K562 (cell line): ENCODE measurements around the gene KNSTRN. TPM values are rescaled to one million over a fixed set of nuclear protein-coding genes. Genes with fewer than 3 reads are reported as not detected.

Experiments
- BCLAF1 ChIP-seq, 2 experiments: fragments of 450-650 bp in 1 of 2; IDR thresholded peaks; 2 replicates each; pipeline ENCODE4 v1.6.1; 2011 to 2017; ENCODE audit warnings: low read depth in 2 of 2, antibody characterized with exemption in 1 of 2, borderline replicate concordance in 1 of 2, low read length in 1 of 2, mild to moderate bottlenecking in 1 of 2, mixed read lengths in 1 of 2; ENCODE audit not compliant: control insufficient read depth in 1 of 2
- E2F3 ChIP-seq: fragments of 250-450 bp; sonication (Bioruptor Pico); IDR thresholded peaks from 2 replicates; pipeline ENCODE4 v1.4.0; 2020; ENCODE audit warnings: mild to moderate bottlenecking
- E2F8 ChIP-seq: fragments of 450-650 bp; IDR thresholded peaks from 2 replicates; pipeline ENCODE4 v1.7.1; 2018; ENCODE audit warnings: mild to moderate bottlenecking, low read depth; ENCODE audit not compliant: partially characterized antibody
- IRF2 ChIP-seq: sonication (generic); formaldehyde crosslinking; IDR thresholded peaks from 2 replicates; pipeline ENCODE4 v1.8.1; 2022; ENCODE audit warnings: mild to moderate bottlenecking, missing genetic modification reagents
- KAT8 ChIP-seq: fragments of 450-650 bp; IDR thresholded peaks from 2 replicates; pipeline ENCODE4 v1.6.1; 2016; ENCODE audit warnings: low read depth, mild to moderate bottlenecking
- KLF10 ChIP-seq: fragments of 250-450 bp; sonication (Bioruptor Pico); IDR thresholded peaks from 2 replicates; pipeline ENCODE4 v1.6.1; 2021; ENCODE audit warnings: matching md5 sums
- NUFIP1 ChIP-seq: fragments of 450-650 bp; IDR thresholded peaks from 2 replicates; pipeline ENCODE4 v1.6.1; 2018; ENCODE audit not compliant: partially characterized antibody
- RNF2 ChIP-seq: sonication (generic); IDR thresholded peaks from 2 replicates; pipeline ENCODE4 v1.6.1; 2016
- SIN3B ChIP-seq: fragments of 450-650 bp; IDR thresholded peaks from 2 replicates; pipeline ENCODE4 v1.6.1; 2017; ENCODE audit warnings: low read depth, mild to moderate bottlenecking, moderate library complexity
- STAG1 ChIP-seq: sonication (generic); formaldehyde crosslinking; IDR thresholded peaks from 2 replicates; pipeline ENCODE4 v1.5.0; 2020; ENCODE audit warnings: missing genetic modification reagents, borderline replicate concordance
- SUPT5H ChIP-seq: fragments of 450-650 bp; IDR thresholded peaks from 2 replicates; pipeline ENCODE4 v1.6.1; 2016
- TBP ChIP-seq: optimal IDR thresholded peaks from 2 replicates; pipeline ENCODE3; 2011; ENCODE audit warnings: low read depth, low read length, improper control_type of control experiment
- TCF7L2 ChIP-seq: fragments of 150-350 bp; IDR thresholded peaks from 2 replicates; pipeline ENCODE4 v1.6.1; 2016; ENCODE audit warnings: low read depth, mild to moderate bottlenecking, low read length, moderate library complexity
- TSHZ1 ChIP-seq: fragments of 250-450 bp; sonication (Bioruptor Pico); IDR thresholded peaks from 2 replicates; pipeline ENCODE4 v1.4.0; 2020; ENCODE audit warnings: mild to moderate bottlenecking, moderate library complexity
- UBTF ChIP-seq, 2 experiments: IDR thresholded peaks; 2 replicates each; pipeline ENCODE4 v1.6.1; 2012; ENCODE audit warnings: improper control_type of control experiment in 2 of 2, low read depth in 2 of 2, low read length in 2 of 2, borderline replicate concordance in 1 of 2
- ZBTB1 ChIP-seq: sonication (generic); formaldehyde crosslinking; IDR thresholded peaks from 2 replicates; pipeline ENCODE4 v1.8.1; 2023; ENCODE audit warnings: missing genetic modification reagents, low read depth, mild to moderate bottlenecking, borderline replicate concordance
- ZFPM2 ChIP-seq: fragments of 250-450 bp; sonication (Bioruptor Pico); IDR thresholded peaks from 2 replicates; pipeline ENCODE4 v1.5.1; 2022; ENCODE audit warnings: mild to moderate bottlenecking
- ZNF75A ChIP-seq: fragments of 450-650 bp; formaldehyde crosslinking; IDR thresholded peaks from 2 replicates; pipeline ENCODE4 v1.4.0; 2020; ENCODE audit warnings: mild to moderate bottlenecking
- polyA plus RNA-seq, 8 experiments: library from polyadenylated mRNA; depleted of rRNA in 4 of 8; stranded (reverse) in 5 of 8; unstranded in 3 of 8; fragments of >200 nt; fragmentation: Nextera tagmentation in 2 of 8; fragmentation: Illumina TruSeq in 1 of 8; extraction: Ambion mirVana in 2 of 8; extraction: Trizol in 1 of 8; gene quantifications; 2 replicates each; pipeline versions ENCODE4 v1.2.1 to v1.2.3, GENCODE V29; 2011 to 2014; ENCODE audit warnings: inconsistent platforms in 1 of 8, missing spikeins in 1 of 8
- total RNA-seq, 7 experiments: library from RNA; depleted of rRNA in 6 of 7; stranded (reverse); fragments of >200 nt in 6 of 7; fragmentation: Illumina TruSeq in 2 of 7; extraction: Trizol in 2 of 7; gene quantifications; 2 replicates each; pipeline versions ENCODE4 v1.2.1 to v1.2.3, GENCODE V29; 2011 to 2021; ENCODE audit warnings: low replicate concordance in 1 of 7

Gene KNSTRN
- total and polyA plus RNA-seq, 9 of the 15 experiments (the other 6 are each of a cell fraction or from before 2014, with no cell fraction given): 48.7 to 88.2 (median 66.3) TPM

- TF ChIP-seq RNF2 (0 out of 2 replicates have a peak, but pooled peaks have one; percentile 24), NUFIP1 (no peak), SIN3B (no peak), STAG1 (CRISPR knock-in tag) (no peak), ZBTB1 (no peak), ZFPM2 (CRISPR knock-in tag) (no peak), TBP (no peak), SUPT5H (no peak), E2F8 (no peak), TSHZ1 (CRISPR knock-in tag) (no peak), UBTF (IDR thresholded peaks at IDR 0.05; ENCODE audit: borderline replicate concordance in 1 of 2, low read depth in 2 of 2, low read length in 2 of 2) (0 out of 4 replicates have a peak, but pooled peaks of 1 of the 2 experiments have one; percentile 22), KAT8 (no peak), BCLAF1 (IDR thresholded peaks at IDR 0.05; ENCODE audit: borderline replicate concordance in 1 of 2, control insufficient read depth in 1 of 2, low read depth in 2 of 2, low read length in 1 of 2) (no peak), TCF7L2 (no peak), ZNF75A (CRISPR knock-in tag) (no peak), KLF10 (no peak), IRF2 (CRISPR knock-in tag) (no peak), E2F3 (no peak)
Observed at GRCh38 chr15:40427188-40427587, 44.7 kb downstream of the KNSTRN start (continued).
